ENCODE results near the gene KCNK4.

The KCNK4 gene

GRCh38 chr11:64262271-64263002 lies 28.7 kb upstream of the KCNK4 start:
- Mint-ChIP-seq H3K27me3 (no peaks in the 10 kb centered on the region), H3K27ac (no peak overlapping the region), H3K4me1 (peaks cover 15% of the 10 kb centered on the region), H3K36me3 (peaks cover 39% of the 10 kb centered on the region), H3K4me3 (no peak overlapping the region), H3K9me3 (no peaks in the 10 kb centered on the region)
- ATAC-seq: no peak

GRCh38 chr11:64263021-64263946 lies 27.8 kb upstream of the KCNK4 start:
- Mint-ChIP-seq H3K27me3 (no peaks in the 10 kb centered on the region), H3K36me3 (peaks cover 32% of the 10 kb centered on the region), H3K9me3 (no peaks in the 10 kb centered on the region), H3K4me3 (no peak overlapping the region), H3K27ac (no peak overlapping the region), H3K4me1 (peaks cover 22% of the 10 kb centered on the region)
- ATAC-seq: no peak

GRCh38 chr11:64263947-64264317 lies 27.2 kb upstream of the KCNK4 start:
- H3K27me3 Mint-ChIP-seq: no peaks in the 10 kb centered on the region
- H3K9me3 Mint-ChIP-seq: no peaks in the 10 kb centered on the region
- H3K4me3 Mint-ChIP-seq: no peak overlapping the region
- no peak for ATAC-seq
- H3K4me1 Mint-ChIP-seq: peaks cover 29% of the 10 kb centered on the region
- peaks cover 31% of the 10 kb centered on the region for H3K36me3 Mint-ChIP-seq
- no peak overlapping the region for H3K27ac Mint-ChIP-seq

- H3K4me3 Mint-ChIP-seq: no peak overlapping the region
- no peaks in the 10 kb centered on the region for H3K9me3 Mint-ChIP-seq
- H3K36me3 Mint-ChIP-seq: peaks cover 27% of the 10 kb centered on the region
- ATAC-seq: no peak
- no peak overlapping the region for H3K27ac Mint-ChIP-seq
- no peaks in the 10 kb centered on the region for H3K27me3 Mint-ChIP-seq
- H3K4me1 Mint-ChIP-seq: peaks cover 29% of the 10 kb centered on the region
Observed at GRCh38 chr11:64264371-64264852, 26.7 kb upstream of the KCNK4 start.

GRCh38 chr11:64265176-64266160 lies 25.6 kb upstream of the KCNK4 start:
- no peak for ATAC-seq
- Mint-ChIP-seq H3K36me3 (peaks cover 16% of the 10 kb centered on the region), H3K4me3 (no peak overlapping the region), H3K4me1 (peaks cover 23% of the 10 kb centered on the region), H3K27ac (no peak overlapping the region), H3K27me3 (no peaks in the 10 kb centered on the region), H3K9me3 (no peaks in the 10 kb centered on the region)

GRCh38 chr11:64266339-64266738 lies 24.8 kb upstream of the KCNK4 start:
- Mint-ChIP-seq H3K4me1 (peaks cover 25% of the 10 kb centered on the region), H3K27me3 (no peaks in the 10 kb centered on the region), H3K27ac (no peak overlapping the region), H3K4me3 (no peak overlapping the region), H3K36me3 (peaks cover 16% of the 10 kb centered on the region), H3K9me3 (no peaks in the 10 kb centered on the region)
- ATAC-seq: no peak

GRCh38 chr11:64267207-64267945 lies 23.7 kb upstream of the KCNK4 start:
- Mint-ChIP-seq H3K27ac (peak overlapping the region; percentile 93), H3K4me1 (peaks cover 34% of the 10 kb centered on the region), H3K27me3 (no peaks in the 10 kb centered on the region), H3K9me3 (no peaks in the 10 kb centered on the region), H3K4me3 (no peak overlapping the region), H3K36me3 (peaks cover 9% of the 10 kb centered on the region)
- ATAC-seq: no peak

- Mint-ChIP-seq H3K4me1 (peaks cover 34% of the 10 kb centered on the region), H3K36me3 (peaks cover under 1% of the 10 kb centered on the region), H3K4me3 (peak overlapping the region; percentile 97), H3K27ac (peak overlapping the region; percentile 93), H3K27me3 (no peaks in the 10 kb centered on the region), H3K9me3 (no peaks in the 10 kb centered on the region)
- ATAC-seq: no peak
Observed at GRCh38 chr11:64268025-64268892, 22.8 kb upstream of the KCNK4 start.

GRCh38 chr11:64268893-64269539 lies 22.1 kb upstream of the KCNK4 start:
- Mint-ChIP-seq H3K36me3 (no peaks in the 10 kb centered on the region), H3K27ac (peak overlapping the region; percentile 93), H3K4me1 (peaks cover 34% of the 10 kb centered on the region), H3K4me3 (peak overlapping the region; percentile 97), H3K9me3 (no peaks in the 10 kb centered on the region), H3K27me3 (no peaks in the 10 kb centered on the region)
- ATAC-seq: peak; percentile 14

- H3K9me3 Mint-ChIP-seq: no peaks in the 10 kb centered on the region
- peaks cover 34% of the 10 kb centered on the region for H3K4me1 Mint-ChIP-seq
- H3K36me3 Mint-ChIP-seq: no peaks in the 10 kb centered on the region
- peak overlapping the region; percentile 97 for H3K4me3 Mint-ChIP-seq
- ATAC-seq: peak; percentile 89
- H3K27me3 Mint-ChIP-seq: no peaks in the 10 kb centered on the region
- peak overlapping the region; percentile 93 for H3K27ac Mint-ChIP-seq
Observed at GRCh38 chr11:64269540-64270220, 21.4 kb upstream of the KCNK4 start.

GRCh38 chr11:64275031-64275800 lies 15.9 kb upstream of the KCNK4 start:
- Mint-ChIP-seq H3K36me3 (peaks cover 8% of the 10 kb centered on the region), H3K27ac (no peak overlapping the region), H3K4me1 (peaks cover 14% of the 10 kb centered on the region), H3K27me3 (no peaks in the 10 kb centered on the region), H3K4me3 (no peak overlapping the region), H3K9me3 (no peaks in the 10 kb centered on the region)
- ATAC-seq: no peak

- Mint-ChIP-seq H3K27me3 (no peaks in the 10 kb centered on the region), H3K4me3 (no peak overlapping the region), H3K27ac (no peak overlapping the region), H3K4me1 (peaks cover 10% of the 10 kb centered on the region), H3K9me3 (no peaks in the 10 kb centered on the region), H3K36me3 (peaks cover 8% of the 10 kb centered on the region)
- no peak for ATAC-seq
Observed at GRCh38 chr11:64275841-64276240, 15.3 kb upstream of the KCNK4 start.

Data from stimulated activated memory B cell treated with anti-CD40 and anti-IgM and Interleukin-4, amounts not matched to agents 10 μg/mL and 1 μg/mL and 100 μg/mL, for 72 hours (primary cell).